Mammary epithelial cell (primary cell): Measurements from ENCODE around the gene PHACTR2.

Experiments
- CTCF ChIP-seq, 2 donors: IDR thresholded peaks in 1 of 2; conservative IDR thresholded peaks in 1 of 2; 2 replicates each; pipeline ENCODE4 v1.5.1; 2011 to 2012; ENCODE audit warnings: inconsistent platforms in 2 of 2, low read length in 2 of 2, mild to moderate bottlenecking in 2 of 2, control low read depth in 1 of 2, low read depth in 1 of 2; ENCODE audit not compliant: insufficient read depth in 1 of 2; ENCODE audit errors: extremely low read depth in 1 of 2
- EZH2 ChIP-seq: IDR thresholded peaks from 2 replicates; pipeline ENCODE4 v1.6.1; 2012; ENCODE audit warnings: low read length, inconsistent platforms, borderline replicate concordance

- no peak for TF ChIP-seq CTCF (conservative IDR thresholded peaks at IDR 0.05 in 1 of 2, IDR thresholded peaks at IDR 0.05 in 1 of 2; ENCODE audit: extremely low read depth in 1 of 2, insufficient read depth in 1 of 2, low read depth in 1 of 2, low read length in 2 of 2)
- no peak for TF ChIP-seq EZH2
Measured at GRCh38 chr6:143766185-143766553, 88.4 kb downstream of the PHACTR2 start.
